IMR-90 (cell line): ENCODE data around the gene NGEF. TPM values are rescaled to one million over a fixed set of nuclear protein-coding genes. Genes with fewer than 3 reads are reported as not detected.
A peak's percentile ranks its signal among the peaks of the same experiment; 100 is the strongest.

Experiments
- ATAC-seq: fragments of 200-7000 bp; cut with Tn5 transposase; 2 replicates; pipeline ENCODE4 v1.9.1; 2020; ENCODE audit warnings: low read depth, mild to moderate bottlenecking, moderate library complexity
- BruUV-seq: library from RNA; stranded (reverse); fragments of 400-500 nt; replicated peaks from 2 replicates; lab custom pipeline; 2021; lab: Mats Ljungman, UMichigan
- CTCF ChIA-PET: fragments of 300-600 bp; formaldehyde crosslinking; extraction: SDS; loops from one replicate; lab custom pipeline; 2021; ENCODE audit warnings: antibody characterized with exemption; lab: Yijun Ruan, JAX
- POLR2A ChIA-PET: fragments of 300-600 bp; sonication (Branson Sonifier 250); formaldehyde crosslinking; loops from one replicate; lab custom pipeline; 2022; ENCODE audit warnings: antibody characterized with exemption; ENCODE audit not compliant: unreplicated experiment; lab: Charles Lee
- DNase-seq: peaks from one replicate; pipeline ENCODE4 v3.0.0; 2013
- H2AFZ ChIP-seq: replicated peaks from 2 replicates; pipeline ENCODE3; 2013; ENCODE audit warnings: low read length, mild to moderate bottlenecking; ENCODE audit not compliant: poor library complexity
- H2AK5ac ChIP-seq: 2 replicates; pipeline ENCODE4 v1.6.1; 2013; ENCODE audit warnings: low read depth, low read length, inconsistent platforms
- H2AK9ac ChIP-seq: replicated peaks from 2 replicates; pipeline ENCODE3; 2013; ENCODE audit warnings: mild to moderate bottlenecking, low read depth, low read length, moderate library complexity; ENCODE audit not compliant: poor library complexity
- H2BK120ac ChIP-seq: 2 replicates; pipeline ENCODE4 v1.6.1; 2013; ENCODE audit warnings: low read depth, low read length, inconsistent platforms
- H2BK15ac ChIP-seq: 3 replicates; pipeline ENCODE4 v1.6.1; 2013; ENCODE audit warnings: low read depth, low read length, inconsistent platforms
- H2BK20ac ChIP-seq: 2 replicates; pipeline ENCODE4 v1.6.1; 2013; ENCODE audit warnings: low read depth, mild to moderate bottlenecking, inconsistent platforms, low read length, moderate library complexity
- H2BK5ac ChIP-seq: 2 replicates; pipeline ENCODE4 v1.6.1; 2013; ENCODE audit warnings: mild to moderate bottlenecking, low read depth, low read length, inconsistent platforms; ENCODE audit not compliant: poor library complexity, severe bottlenecking
- H3K14ac ChIP-seq: replicated peaks from 2 replicates; pipeline ENCODE4 v1.6.1; 2013; ENCODE audit warnings: low read depth, low read length, inconsistent platforms
- H3K18ac ChIP-seq: 2 replicates; pipeline ENCODE4 v1.6.1; 2013; ENCODE audit warnings: low read depth, low read length, control low read depth
- H3K23ac ChIP-seq: 2 replicates; pipeline ENCODE4 v1.6.1; 2013; ENCODE audit warnings: low read depth, low read length, inconsistent platforms
- H3K27ac ChIP-seq: 2 replicates; pipeline ENCODE4 v1.5.1; 2013; ENCODE audit warnings: mild to moderate bottlenecking, control low read depth, low read length; ENCODE audit not compliant: insufficient read depth
- H3K27me3 ChIP-seq: 2 replicates; pipeline ENCODE4 v1.6.1; 2013; ENCODE audit warnings: low read length; ENCODE audit not compliant: control insufficient read depth, insufficient read depth
- H3K36me3 ChIP-seq: 2 replicates; pipeline ENCODE4 v1.6.1; 2013; ENCODE audit warnings: low read length, mixed read lengths; ENCODE audit not compliant: control insufficient read depth, insufficient read depth
- H3K4ac ChIP-seq: 2 replicates; pipeline ENCODE4 v1.6.1; 2013; ENCODE audit warnings: low read depth, low read length, inconsistent platforms
- H3K4me1 ChIP-seq: 2 replicates; pipeline ENCODE4 v1.6.1; 2013; ENCODE audit warnings: low read length, mixed read lengths; ENCODE audit not compliant: control insufficient read depth, insufficient read depth
- H3K4me2 ChIP-seq: 2 replicates; pipeline ENCODE4 v1.6.1; 2013; ENCODE audit warnings: low read depth, mild to moderate bottlenecking, control low read depth, low read length, moderate library complexity
- H3K4me3 ChIP-seq: 2 replicates; pipeline ENCODE4 v1.5.1; 2013; ENCODE audit warnings: low read depth, mild to moderate bottlenecking, control low read depth, low read length, moderate library complexity; ENCODE audit not compliant: insufficient read depth
- H3K56ac ChIP-seq: 2 replicates; pipeline ENCODE4 v1.6.1; 2013; ENCODE audit warnings: low read length, inconsistent platforms; ENCODE audit not compliant: insufficient read depth; ENCODE audit errors: extremely low read depth
- H3K79me1 ChIP-seq, 2 experiments: 2 replicates each; pipeline ENCODE4 v1.6.1; 2013; ENCODE audit warnings: low read length in 2 of 2, inconsistent platforms in 1 of 2, low read depth in 1 of 2
- H3K9ac ChIP-seq: 2 replicates; pipeline ENCODE4 v1.6.1; 2013; ENCODE audit warnings: low read depth, low read length, control low read depth
- H3K9me1 ChIP-seq: 2 replicates; pipeline ENCODE4 v1.6.1; 2013; ENCODE audit warnings: low read length, inconsistent platforms; ENCODE audit not compliant: insufficient read depth
- H3K9me3 ChIP-seq: 2 replicates; pipeline ENCODE4 v1.6.1; 2013; ENCODE audit warnings: low read length; ENCODE audit not compliant: control insufficient read depth, insufficient read depth
- H4K20me1 ChIP-seq: 2 replicates; pipeline ENCODE4 v1.6.1; 2013; ENCODE audit warnings: low read length, inconsistent platforms; ENCODE audit not compliant: insufficient read depth
- H4K5ac ChIP-seq: 2 replicates; pipeline ENCODE4 v1.6.1; 2013; ENCODE audit warnings: mild to moderate bottlenecking, low read depth, low read length, control low read depth
- H4K8ac ChIP-seq, 2 experiments: 2 replicates each; pipeline ENCODE4 v1.6.1; 2013; ENCODE audit warnings: low read depth in 2 of 2, low read length in 2 of 2, control low read depth in 1 of 2, inconsistent platforms in 1 of 2
- H4K91ac ChIP-seq: 2 replicates; pipeline ENCODE4 v1.6.1; 2013; ENCODE audit warnings: low read depth, low read length, inconsistent platforms; ENCODE audit not compliant: insufficient read depth
- CEBPB ChIP-seq: IDR thresholded peaks from 2 replicates; pipeline ENCODE4 v1.6.1; 2012; ENCODE audit warnings: low read depth, low read length, improper control_type of control experiment
- CHD1 ChIP-seq: IDR thresholded peaks from 2 replicates; pipeline ENCODE4 v1.6.1; 2012; ENCODE audit warnings: low read depth, low read length, improper control_type of control experiment
- FOS ChIP-seq: fragments of 150-350 bp; IDR thresholded peaks from 2 replicates; pipeline ENCODE4 v1.6.1; 2016; ENCODE audit warnings: low read depth, low read length
- MAFK ChIP-seq: IDR thresholded peaks from 2 replicates; pipeline ENCODE4 v1.6.1; 2012; ENCODE audit warnings: low read depth, low read length, improper control_type of control experiment
- MAZ ChIP-seq: IDR thresholded peaks from 2 replicates; pipeline ENCODE4 v1.6.1; 2012; ENCODE audit warnings: low read depth, mild to moderate bottlenecking, low read length, improper control_type of control experiment, moderate library complexity, borderline replicate concordance
- MXI1 ChIP-seq: IDR thresholded peaks from 2 replicates; pipeline ENCODE4 v1.6.1; 2012; ENCODE audit warnings: low read depth, mild to moderate bottlenecking, low read length, moderate library complexity, borderline replicate concordance
- NFE2L2 ChIP-seq: fragments of 150-350 bp; IDR thresholded peaks from 2 replicates; pipeline ENCODE4 v1.6.1; 2016; ENCODE audit warnings: low read depth, mild to moderate bottlenecking, low read length
- RCOR1 ChIP-seq: IDR thresholded peaks from 2 replicates; pipeline ENCODE4 v1.6.1; 2012; ENCODE audit warnings: mild to moderate bottlenecking, low read length, improper control_type of control experiment; ENCODE audit not compliant: insufficient replicate concordance
- RFX5 ChIP-seq: IDR thresholded peaks from 2 replicates; pipeline ENCODE4 v1.8.0; 2012; ENCODE audit warnings: low read depth, mild to moderate bottlenecking, low read length, moderate library complexity
- SMC3 ChIP-seq: fragments of 150-350 bp; IDR thresholded peaks from 2 replicates; pipeline ENCODE4 v1.6.1; 2016; ENCODE audit warnings: low read depth, mild to moderate bottlenecking, antibody characterized with exemption, low read length, moderate library complexity
- WGBS, 2 experiments: methylation state at CpG; one replicate each; pipeline versions ENCODE4 v1.1.5 to v1.1.7; 2013; ENCODE audit warnings: missing lambda C conversion rate in 2 of 2; ENCODE audit not compliant: insufficient read length in 1 of 2; ENCODE audit errors: extremely low coverage in 2 of 2; 5-methylcytosine and 5-hydroxymethylcytosine counted together
- dilution Hi-C: fragments of 300-500 bp; cut with HindIII; formaldehyde crosslinking; loops from one replicate; pipeline ENCODE4 v1.14.3; 2018; ENCODE audit warnings: low sequenced_read_pairs; ENCODE audit not compliant: unreplicated experiment
- in situ Hi-C: fragments of 300-500 bp; cut with MboI; formaldehyde crosslinking; loops from 3 replicates; pipeline ENCODE4 v1.14.3; 2019; ENCODE audit warnings: low sequenced_read_pairs, inconsistent platforms, mixed read lengths
- intact Hi-C: fragments of 100-400 bp; cut with micrococcal nuclease; formaldehyde crosslinking; loops from 2 replicates; pipeline ENCODE4 v1.10.0; 2022
- polyA plus RNA-seq, 3 experiments: library from polyadenylated mRNA; depleted of rRNA; stranded (reverse); fragments of >200 nt; gene quantifications; 2 replicates each; pipeline ENCODE4 v1.2.3, GENCODE V29; 2012; ENCODE audit warnings: low replicate concordance in 1 of 3
- total RNA-seq: library from RNA; depleted of rRNA; stranded (reverse); fragments of >200 nt; gene quantifications from 2 replicates; pipeline ENCODE4 v1.2.3, GENCODE V29; 2012
- TF ChIP-seq, protein P1 (sequence below): fragments of 150-350 bp; IDR thresholded peaks from 2 replicates; pipeline ENCODE4 v1.6.1; 2016; ENCODE audit warnings: low read depth, mild to moderate bottlenecking, low read length, moderate library complexity, borderline replicate concordance
- TF ChIP-seq, protein P2 (sequence below): fragments of 150-350 bp; IDR thresholded peaks from 2 replicates; pipeline ENCODE4 v1.6.1; 2017; ENCODE audit warnings: mild to moderate bottlenecking, antibody characterized with exemption, low read length, low read depth
- TF ChIP-seq, protein P3 (sequence below): conservative IDR thresholded peaks from 2 replicates; pipeline ENCODE4 v1.5.1; 2012; ENCODE audit warnings: mild to moderate bottlenecking, low read depth, low read length, improper control_type of control experiment

Gene NGEF
- total and polyA plus RNA-seq, 2 of the 4 experiments (the other 2 are of a cell fraction) = 1.1 to 1.7 TPM

DNA sequence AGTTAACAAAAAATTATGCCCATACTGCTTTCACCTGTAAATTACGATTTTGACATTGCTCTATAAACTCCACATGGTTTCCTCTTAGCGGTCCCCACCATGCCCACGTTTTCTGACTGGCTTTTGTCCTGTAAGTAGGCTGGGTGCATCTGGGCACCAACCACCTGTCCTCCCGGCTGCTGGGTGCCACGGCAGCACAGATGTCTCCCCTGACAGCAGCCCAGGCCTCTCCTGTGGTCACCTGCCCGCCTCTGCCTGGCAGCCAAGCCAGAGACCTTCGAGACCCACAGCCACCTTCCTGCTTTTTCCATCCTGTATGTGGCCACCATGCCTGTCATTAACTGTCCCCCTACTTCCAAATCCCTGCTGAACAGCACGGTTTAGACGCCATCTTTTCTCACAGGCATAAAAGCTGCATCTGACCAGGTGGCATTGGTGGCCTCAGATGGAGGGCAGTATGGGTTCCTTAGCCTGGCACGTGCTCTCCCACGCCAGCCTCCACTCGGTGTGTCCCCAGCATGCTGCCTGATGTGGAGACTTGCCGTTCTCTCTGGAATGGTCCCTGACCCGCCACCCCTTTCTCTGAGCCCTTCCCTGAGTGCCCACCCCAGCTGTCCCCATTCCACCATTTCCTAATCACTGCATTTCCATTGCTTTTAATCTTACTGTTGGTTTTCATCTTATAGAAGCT is 124.1 kb downstream of the NGEF start:
- Histone ChIP-seq H2AFZ (no peak overlapping the region), H3K9me3 (no peaks in the 10 kb centered on the region), H3K4me1 (peaks cover 1% of the 10 kb centered on the region; the same call in 1 of the 2 replicates), H4K8ac (no peak overlapping the region), H4K5ac (no peak overlapping the region), H3K4me2 (no peak overlapping the region), H3K27ac (no peak overlapping the region), H3K18ac (no peak overlapping the region), H4K91ac (no peak overlapping the region), H3K79me1 (no peaks in the 10 kb centered on the region), H2BK15ac (no peak overlapping the region), H3K23ac (no peak overlapping the region), H3K27me3 (peaks cover 6% of the 10 kb centered on the region; the same call in 1 of the 2 replicates), H3K36me3 (no peaks in the 10 kb centered on the region), H2BK5ac (no peak overlapping the region), H3K4ac (no peak overlapping the region), H3K9ac (no peak overlapping the region), H2AK5ac (no peak overlapping the region), H3K14ac (no peak overlapping the region), H4K20me1 (no peaks in the 10 kb centered on the region), H3K4me3 (no peak overlapping the region), H3K56ac (no peak overlapping the region; the same call in 1 of the 2 replicates), H3K9me1 (peaks cover 10% of the 10 kb centered on the region; the same call in 1 of the 2 replicates), H2BK20ac (no peak overlapping the region), H2BK120ac (no peak overlapping the region), H2AK9ac (peak overlapping the region; percentile 39)
- TF ChIP-seq RFX5 = no peak
- TF ChIP-seq, protein P1, sequence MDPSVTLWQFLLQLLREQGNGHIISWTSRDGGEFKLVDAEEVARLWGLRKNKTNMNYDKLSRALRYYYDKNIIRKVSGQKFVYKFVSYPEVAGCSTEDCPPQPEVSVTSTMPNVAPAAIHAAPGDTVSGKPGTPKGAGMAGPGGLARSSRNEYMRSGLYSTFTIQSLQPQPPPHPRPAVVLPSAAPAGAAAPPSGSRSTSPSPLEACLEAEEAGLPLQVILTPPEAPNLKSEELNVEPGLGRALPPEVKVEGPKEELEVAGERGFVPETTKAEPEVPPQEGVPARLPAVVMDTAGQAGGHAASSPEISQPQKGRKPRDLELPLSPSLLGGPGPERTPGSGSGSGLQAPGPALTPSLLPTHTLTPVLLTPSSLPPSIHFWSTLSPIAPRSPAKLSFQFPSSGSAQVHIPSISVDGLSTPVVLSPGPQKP = no peak
- TF ChIP-seq RCOR1 = no peak
- TF ChIP-seq MAZ = no peak
- no peak for TF ChIP-seq MAFK
- TF ChIP-seq CHD1 = no peak
- no peak for TF ChIP-seq FOS
- no peak for TF ChIP-seq NFE2L2
- no peak for TF ChIP-seq CEBPB
- TF ChIP-seq, protein P2, sequence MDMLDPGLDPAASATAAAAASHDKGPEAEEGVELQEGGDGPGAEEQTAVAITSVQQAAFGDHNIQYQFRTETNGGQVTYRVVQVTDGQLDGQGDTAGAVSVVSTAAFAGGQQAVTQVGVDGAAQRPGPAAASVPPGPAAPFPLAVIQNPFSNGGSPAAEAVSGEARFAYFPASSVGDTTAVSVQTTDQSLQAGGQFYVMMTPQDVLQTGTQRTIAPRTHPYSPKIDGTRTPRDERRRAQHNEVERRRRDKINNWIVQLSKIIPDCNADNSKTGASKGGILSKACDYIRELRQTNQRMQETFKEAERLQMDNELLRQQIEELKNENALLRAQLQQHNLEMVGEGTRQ = no peak
- no peak for TF ChIP-seq MXI1
- no peak for TF ChIP-seq SMC3
- TF ChIP-seq, protein P3, sequence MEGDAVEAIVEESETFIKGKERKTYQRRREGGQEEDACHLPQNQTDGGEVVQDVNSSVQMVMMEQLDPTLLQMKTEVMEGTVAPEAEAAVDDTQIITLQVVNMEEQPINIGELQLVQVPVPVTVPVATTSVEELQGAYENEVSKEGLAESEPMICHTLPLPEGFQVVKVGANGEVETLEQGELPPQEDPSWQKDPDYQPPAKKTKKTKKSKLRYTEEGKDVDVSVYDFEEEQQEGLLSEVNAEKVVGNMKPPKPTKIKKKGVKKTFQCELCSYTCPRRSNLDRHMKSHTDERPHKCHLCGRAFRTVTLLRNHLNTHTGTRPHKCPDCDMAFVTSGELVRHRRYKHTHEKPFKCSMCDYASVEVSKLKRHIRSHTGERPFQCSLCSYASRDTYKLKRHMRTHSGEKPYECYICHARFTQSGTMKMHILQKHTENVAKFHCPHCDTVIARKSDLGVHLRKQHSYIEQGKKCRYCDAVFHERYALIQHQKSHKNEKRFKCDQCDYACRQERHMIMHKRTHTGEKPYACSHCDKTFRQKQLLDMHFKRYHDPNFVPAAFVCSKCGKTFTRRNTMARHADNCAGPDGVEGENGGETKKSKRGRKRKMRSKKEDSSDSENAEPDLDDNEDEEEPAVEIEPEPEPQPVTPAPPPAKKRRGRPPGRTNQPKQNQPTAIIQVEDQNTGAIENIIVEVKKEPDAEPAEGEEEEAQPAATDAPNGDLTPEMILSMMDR = no peak
- dilution Hi-C loops (no loop called here), intact Hi-C loops (no loop called here), in situ Hi-C loops (no loop called here)
- ATAC-seq (no peak), DNase-seq (no peak)
- POLR2A ChIA-PET = no interaction called here
- WGBS, 2 experiments = 82% methylated on average over 3 of the region's 14 CpGs; no CpG with 5 or more reads in 1 of the 2 experiments
- CTCF ChIA-PET = no interaction called here
- BruUV-seq = no TSS peak
